BLaER1 (cell line): ENCODE measurements around the gene CTNNA1.
"Not testable (repeated sequence)": the region's sequence is repeated elsewhere in the genome, so short reads cannot be mapped to it uniquely, and the experiment has no call there.

Experiments used
- H3K27ac ChIP-seq: shearing (Covaris generic); formaldehyde crosslinking; 2 replicates; pipeline ENCODE4 v1.8.1; 2022
- H3K27me3 ChIP-seq: shearing (Covaris generic); formaldehyde crosslinking; 2 replicates; pipeline ENCODE4 v1.8.1; 2022
- H3K36me3 ChIP-seq: shearing (Covaris generic); formaldehyde crosslinking; 2 replicates; pipeline ENCODE4 v1.8.1; 2022
- H3K4me1 ChIP-seq: shearing (Covaris generic); formaldehyde crosslinking; 2 replicates; pipeline ENCODE4 v1.8.1; 2022
- H3K4me2 ChIP-seq: shearing (Covaris generic); formaldehyde crosslinking; 2 replicates; pipeline ENCODE4 v1.8.1; 2022
- H3K4me3 ChIP-seq: shearing (Covaris generic); formaldehyde crosslinking; 2 replicates; pipeline ENCODE4 v1.8.1; 2022
- H3K9ac ChIP-seq: shearing (Covaris generic); formaldehyde crosslinking; 2 replicates; pipeline ENCODE4 v1.8.1; 2022
- H3K9me3 ChIP-seq: shearing (Covaris generic); formaldehyde crosslinking; 2 replicates; pipeline ENCODE4 v1.8.1; 2022
- H4K20me1 ChIP-seq: shearing (Covaris generic); formaldehyde crosslinking; 2 replicates; pipeline ENCODE4 v1.8.1; 2022
- Cebpa-rat ChIP-seq: shearing (Covaris generic); IDR thresholded peaks from 2 replicates; pipeline ENCODE4 v1.8.1; 2022

The CTNNA1 gene

GRCh38 chr5:138752951-138753793, at the start of gene CTNNA1:
Gene CTNNA1, plus strand, starts transcription at chr5:138753425. Its CDS starts 28,500 bp downstream, at chr5:138781925.
- Histone ChIP-seq H3K27ac (peak within 1 kb of the TSS; percentile 92), H3K4me1 (peaks cover 49% of the 10 kb centered on the region), H3K9me3 (no peaks in the 10 kb centered on the region), H4K20me1 (peaks cover 48% of the 10 kb centered on the region), H3K27me3 (no peaks in the 10 kb centered on the region), H3K4me2 (peak within 1 kb of the TSS; percentile 94), H3K9ac (peak within 1 kb of the TSS; percentile 97), H3K4me3 (peak within 1 kb of the TSS; percentile 98), H3K36me3 (peaks cover 23% of the 10 kb centered on the region; the same call in 1 of the 2 replicates)
- TF ChIP-seq Cebpa-rat, result no peak

- not testable (repeated sequence) for H3K27ac ChIP-seq, H3K4me1 ChIP-seq, H3K4me3 ChIP-seq, H3K4me2 ChIP-seq, H3K9ac ChIP-seq, H3K27me3 ChIP-seq, H4K20me1 ChIP-seq, H3K36me3 ChIP-seq, H3K9me3 ChIP-seq
Observed at GRCh38 chr5:138703777-138704176, 49.4 kb upstream of the CTNNA1 start.

- Histone ChIP-seq H3K4me2 (no peak overlapping the region), H3K4me1 (no peaks in the 10 kb centered on the region), H3K4me3 (no peak overlapping the region), H3K27me3 (no peaks in the 10 kb centered on the region), H3K9me3 (no peaks in the 10 kb centered on the region), H3K9ac (no peak overlapping the region), H3K27ac (no peak overlapping the region), H4K20me1 (no peaks in the 10 kb centered on the region), H3K36me3 (no peaks in the 10 kb centered on the region)
- no peak for TF ChIP-seq Cebpa-rat
Observed at GRCh38 chr5:138705007-138705406, 48.2 kb upstream of the CTNNA1 start.

- no peaks in the 10 kb centered on the region for H4K20me1 ChIP-seq
- H3K27ac ChIP-seq, result no peak overlapping the region
- H3K4me3 ChIP-seq, result no peak overlapping the region
- H3K4me2 ChIP-seq, result no peak overlapping the region
- H3K9me3 ChIP-seq, result no peaks in the 10 kb centered on the region
- H3K36me3 ChIP-seq, result no peaks in the 10 kb centered on the region
- H3K27me3 ChIP-seq, result no peaks in the 10 kb centered on the region
- TF ChIP-seq Cebpa-rat, result no peak
- no peak overlapping the region for H3K9ac ChIP-seq
- H3K4me1 ChIP-seq, result no peaks in the 10 kb centered on the region
Observed at GRCh38 chr5:138705567-138705966, 47.7 kb upstream of the CTNNA1 start.

- H3K9me3 ChIP-seq, result no peaks in the 10 kb centered on the region
- no peaks in the 10 kb centered on the region for H4K20me1 ChIP-seq
- no peaks in the 10 kb centered on the region for H3K27me3 ChIP-seq
- H3K36me3 ChIP-seq, result no peaks in the 10 kb centered on the region
- H3K9ac ChIP-seq, result no peak overlapping the region
- no peak overlapping the region for H3K4me2 ChIP-seq
- H3K4me3 ChIP-seq, result no peak overlapping the region
- no peak overlapping the region for H3K27ac ChIP-seq
- no peaks in the 10 kb centered on the region for H3K4me1 ChIP-seq
- TF ChIP-seq Cebpa-rat, result no peak
Observed at GRCh38 chr5:138706655-138707480, 46.4 kb upstream of the CTNNA1 start.

- H3K9me3 ChIP-seq, result no peaks in the 10 kb centered on the region
- no peak overlapping the region for H3K9ac ChIP-seq
- TF ChIP-seq Cebpa-rat, result no peak
- H3K36me3 ChIP-seq, result no peaks in the 10 kb centered on the region
- no peak overlapping the region for H3K4me3 ChIP-seq
- H3K4me2 ChIP-seq, result no peak overlapping the region
- H3K27ac ChIP-seq, result no peak overlapping the region
- no peaks in the 10 kb centered on the region for H3K4me1 ChIP-seq
- no peaks in the 10 kb centered on the region for H3K27me3 ChIP-seq
- H4K20me1 ChIP-seq, result no peaks in the 10 kb centered on the region
Observed at GRCh38 chr5:138708791-138709190, 44.4 kb upstream of the CTNNA1 start.

GRCh38 chr5:138709202-138709601, 44.0 kb upstream of the CTNNA1 start:
- H3K27ac ChIP-seq, result no peak overlapping the region
- no peak for TF ChIP-seq Cebpa-rat
- no peak overlapping the region for H3K4me2 ChIP-seq
- H3K36me3 ChIP-seq, result no peaks in the 10 kb centered on the region
- H3K27me3 ChIP-seq, result no peaks in the 10 kb centered on the region
- no peak overlapping the region for H3K4me3 ChIP-seq
- no peaks in the 10 kb centered on the region for H3K9me3 ChIP-seq
- no peaks in the 10 kb centered on the region for H4K20me1 ChIP-seq
- no peak overlapping the region for H3K9ac ChIP-seq
- H3K4me1 ChIP-seq, result no peaks in the 10 kb centered on the region

GRCh38 chr5:138711087-138711486, 42.1 kb upstream of the CTNNA1 start:
- no peak for TF ChIP-seq Cebpa-rat
- Histone ChIP-seq H3K4me2 (no peak overlapping the region), H3K4me3 (no peak overlapping the region), H3K36me3 (no peaks in the 10 kb centered on the region), H3K27me3 (no peaks in the 10 kb centered on the region), H3K9ac (no peak overlapping the region), H3K27ac (no peak overlapping the region), H3K4me1 (no peaks in the 10 kb centered on the region), H3K9me3 (no peaks in the 10 kb centered on the region), H4K20me1 (no peaks in the 10 kb centered on the region)

GRCh38 chr5:138711811-138712210, 41.4 kb upstream of the CTNNA1 start:
- H3K4me2 ChIP-seq, result no peak overlapping the region
- H3K9me3 ChIP-seq, result no peaks in the 10 kb centered on the region
- no peaks in the 10 kb centered on the region for H4K20me1 ChIP-seq

GRCh38 chr5:138712324-138712723, 40.9 kb upstream of the CTNNA1 start:
- no peaks in the 10 kb centered on the region for H4K20me1 ChIP-seq
- H3K9ac ChIP-seq, result no peak overlapping the region
- H3K9me3 ChIP-seq, result no peaks in the 10 kb centered on the region
- no peak overlapping the region for H3K4me2 ChIP-seq
- no peak overlapping the region for H3K27ac ChIP-seq
- H3K4me3 ChIP-seq, result no peak overlapping the region
- H3K36me3 ChIP-seq, result no peaks in the 10 kb centered on the region
- no peaks in the 10 kb centered on the region for H3K4me1 ChIP-seq
- no peak for TF ChIP-seq Cebpa-rat
- H3K27me3 ChIP-seq, result no peaks in the 10 kb centered on the region

More at GRCh38 chr5:138711811-138712210, 41.4 kb upstream of the CTNNA1 start:
- Histone ChIP-seq H3K36me3 (no peaks in the 10 kb centered on the region), H3K27me3 (no peaks in the 10 kb centered on the region), H3K9ac (no peak overlapping the region), H3K4me3 (no peak overlapping the region), H3K27ac (no peak overlapping the region), H3K4me1 (no peaks in the 10 kb centered on the region)
- no peak for TF ChIP-seq Cebpa-rat
